ENCODE measurements around the gene MT1F. TPM values are rescaled to one million over a fixed set of nuclear protein-coding genes. Genes with fewer than 3 reads are reported as not detected.

The MT1F gene
- total RNA-seq, 4 donors from 2014 or later = 5.6 to 16.6 (median 12.9) TPM

- Histone ChIP-seq H3K36me3 (no peaks in the 10 kb centered on the region), H3K4me1 (no peaks in the 10 kb centered on the region), H3K27me3 (peaks cover 19% of the 10 kb centered on the region), H3K4me3 (no peak overlapping the region), H3K27ac (no peak overlapping the region), H3K9me3 (no peaks in the 10 kb centered on the region)
- TF ChIP-seq POLR2A (IDR thresholded peaks at IDR 0.05) (no peak), CTCF (IDR thresholded peaks at IDR 0.05) (no peak), EP300 (IDR thresholded peaks at IDR 0.05) (no peak), POLR2AphosphoS5 (IDR thresholded peaks at IDR 0.05) (no peak)
- WGBS = 92% methylated on average over 2 of the region's 2 CpGs
- DNase-seq (ENCODE audit: low spot score in 2 of 2) = no peak
Observed at GRCh38 chr16:56649271-56649670, 8.5 kb upstream of the MT1F start.

GRCh38 chr16:56649820-56650219 is 7.9 kb upstream of the MT1F start:
- Histone ChIP-seq H3K9me3 (no peaks in the 10 kb centered on the region), H3K36me3 (no peaks in the 10 kb centered on the region), H3K27me3 (peaks cover 19% of the 10 kb centered on the region), H3K4me1 (no peaks in the 10 kb centered on the region), H3K27ac (no peak overlapping the region), H3K4me3 (no peak overlapping the region)
- TF ChIP-seq POLR2A (IDR thresholded peaks at IDR 0.05) (no peak), CTCF (IDR thresholded peaks at IDR 0.05) (no peak), POLR2AphosphoS5 (IDR thresholded peaks at IDR 0.05) (no peak), EP300 (IDR thresholded peaks at IDR 0.05) (no peak)
- DNase-seq (ENCODE audit: low spot score in 2 of 2) = no peak
- WGBS = 75% methylated on average over 3 of the region's 3 CpGs

- TF ChIP-seq EP300 (IDR thresholded peaks at IDR 0.05) (no peak), POLR2AphosphoS5 (IDR thresholded peaks at IDR 0.05) (no peak), CTCF (IDR thresholded peaks at IDR 0.05) (no peak), POLR2A (IDR thresholded peaks at IDR 0.05) (no peak)
- H3K27me3 ChIP-seq = peaks cover 19% of the 10 kb centered on the region
- no peaks in the 10 kb centered on the region for H3K36me3 ChIP-seq
- DNase-seq (ENCODE audit: low spot score in 2 of 2) = no peak
- H3K27ac ChIP-seq = no peak within 1 kb of the TSS
- no peaks in the 10 kb centered on the region for H3K4me1 ChIP-seq
- 83% methylated on average over 1 of the region's 7 CpGs for WGBS
- H3K4me3 ChIP-seq = no peak within 1 kb of the TSS
- H3K9me3 ChIP-seq = no peaks in the 10 kb centered on the region
Observed at GRCh38 chr16:56651586-56651985, 6.2 kb upstream of the MT1F start, which contains the start of gene MT1B. Gene MT1B, plus strand, starts transcription at chr16:56651886. Its CDS starts 68 bp downstream, at chr16:56651954.

- TF ChIP-seq POLR2A (IDR thresholded peaks at IDR 0.05) (no peak), POLR2AphosphoS5 (IDR thresholded peaks at IDR 0.05) (no peak), EP300 (IDR thresholded peaks at IDR 0.05) (no peak), CTCF (IDR thresholded peaks at IDR 0.05) (no peak)
- Histone ChIP-seq H3K4me1 (peaks cover 6% of the 10 kb centered on the region), H3K27ac (no peak overlapping the region), H3K4me3 (no peak overlapping the region), H3K36me3 (no peaks in the 10 kb centered on the region), H3K27me3 (peaks cover 19% of the 10 kb centered on the region), H3K9me3 (no peaks in the 10 kb centered on the region)
- WGBS = 25% methylated on average over 1 of the region's 1 CpG
- no peak for DNase-seq (ENCODE audit: low spot score in 2 of 2)
Observed at GRCh38 chr16:56652600-56652999, 5.2 kb upstream of the MT1F start.

- H3K4me1 ChIP-seq = peaks cover 12% of the 10 kb centered on the region
- H3K4me3 ChIP-seq = no peak overlapping the region
- TF ChIP-seq POLR2AphosphoS5 (IDR thresholded peaks at IDR 0.05) (no peak), CTCF (IDR thresholded peaks at IDR 0.05) (no peak), POLR2A (IDR thresholded peaks at IDR 0.05) (no peak), EP300 (IDR thresholded peaks at IDR 0.05) (no peak)
- no peaks in the 10 kb centered on the region for H3K36me3 ChIP-seq
- H3K27me3 ChIP-seq = peaks cover 13% of the 10 kb centered on the region
- 76% methylated on average over 7 of the region's 7 CpGs for whole genome bisulfite sequencing
- DNase-seq (ENCODE audit: low spot score in 2 of 2) = no peak
- H3K9me3 ChIP-seq = no peaks in the 10 kb centered on the region
- no peak overlapping the region for H3K27ac ChIP-seq
Observed at GRCh38 chr16:56653218-56653617, 4.5 kb upstream of the MT1F start.

Data from suprapubic skin (tissue), 4 donors.